HepG2 (cell line): Measurements from ENCODE around the gene MAP3K9.

Experiments used
- KLF13 ChIP-seq: sonication (generic); formaldehyde crosslinking; IDR thresholded peaks from 2 replicates; pipeline ENCODE4 v1.4.0; 2020; ENCODE audit warnings: mild to moderate bottlenecking, missing genetic modification reagents
- POLR2A ChIP-seq, 2 experiments: IDR thresholded peaks; 2 replicates each; pipeline ENCODE4 v1.6.1; 2011; ENCODE audit warnings: low read depth in 2 of 2, low read length in 2 of 2, mild to moderate bottlenecking in 1 of 2, moderate library complexity in 1 of 2; ENCODE audit not compliant: insufficient read depth in 1 of 2

- TF ChIP-seq POLR2A (IDR thresholded peaks at IDR 0.05; ENCODE audit: insufficient read depth in 1 of 2, low read depth in 2 of 2, low read length in 2 of 2), result no peak
- TF ChIP-seq KLF13 (CRISPR knock-in tag), result no peak
Measured at GRCh38 chr14:70754991-70755390, 54.3 kb downstream of the MAP3K9 start.
